Cardiac septum (tissue), 1 donor: ENCODE measurements around the gene ITIH3. TPM values are rescaled to one million over a fixed set of nuclear protein-coding genes. Genes with fewer than 3 reads are reported as not detected.

Experiments used
- DNase-seq: peaks from one replicate; pipeline ENCODE4 v3.0.0-alpha.2; 2020; ENCODE audit warnings: low spot score
- intact Hi-C: fragments of 100-400 bp; cut with DNase I; formaldehyde crosslinking; loops from one replicate; pipeline ENCODE4 v1.14.0; 2022
- microRNA-seq: library from miRNA; unstranded; fragments of <30 nt; microRNA quantifications from one replicate; pipeline ENCODE4 v1.2.0, GENCODE V29; 2020
- total RNA-seq: library from RNA; stranded (reverse); fragmentation: NEBNext Ultra II Directional; extraction: Animal tissue kit (Norgen Biotek cat#: 25700); gene quantifications from one replicate; pipeline ENCODE4 v1.2.1, GENCODE V29; 2021
- donor health status: DM: no; HTN: no; CAD: no.

Gene ITIH3
- total RNA-seq, 1 donor from 2014 or later: 0.78 TPM

GRCh38 chr3:52857133-52857532, 62.5 kb downstream of the ITIH3 start:
- intact Hi-C loops: no loop called here
- no peak for DNase-seq

GRCh38 chr3:52857864-52858263, 63.3 kb downstream of the ITIH3 start:
- intact Hi-C loops: no loop called here
- DNase-seq: no peak

Small RNA genes lying within 50 kb of the gene (microRNA-seq; reads per million reads assigned to microRNA genes)
- gene MIR8064: not detected

Other genes with a start within 250 kb of the ITIH3 start
- 50.2 TPM for gene PBRM1, start 108.9 kb upstream of the ITIH3 start, total RNA-seq
- 29.1 TPM for gene GNL3, start 108.8 kb upstream of the ITIH3 start, total RNA-seq
- gene GLT8D1, start 89.0 kb upstream of the ITIH3 start, total RNA-seq: 29.1 TPM
- 79.4 TPM for gene SPCS1, start 88.7 kb upstream of the ITIH3 start, total RNA-seq
- 17.1 TPM for gene NEK4, start 23.9 kb upstream of the ITIH3 start, total RNA-seq
- gene ITIH1, start 17.2 kb upstream of the ITIH3 start, total RNA-seq: 0.35 TPM
- gene ITIH4, start 35.9 kb downstream of the ITIH3 start, total RNA-seq: 3.2 TPM
- gene MUSTN1, start 40.2 kb downstream of the ITIH3 start, total RNA-seq: 15.9 TPM
- 11.2 TPM for gene STIMATE, start 102.8 kb downstream of the ITIH3 start, total RNA-seq